Thyroid gland (tissue), 4 donors: Measurements from ENCODE around the gene POLR1B.

Source experiments
- POLR2A ChIP-seq, 2 donors: fragments of 450-650 bp; IDR thresholded peaks; one replicate each; pipeline ENCODE4 v1.6.1; 2017; ENCODE audit warnings: antibody characterized with exemption in 2 of 2, mild to moderate bottlenecking in 2 of 2, moderate library complexity in 1 of 2
- TF ChIP-seq, protein P1 (sequence below), 6 experiments: fragments of 200-600 bp in 3 of 6; fragments of 450-650 bp in 3 of 6; sonication (generic) in 3 of 6; IDR thresholded peaks; one replicate each; pipeline ENCODE4 v1.5.1; 2016 to 2019; ENCODE audit warnings: antibody characterized with exemption in 6 of 6, mild to moderate bottlenecking in 2 of 6, inconsistent platforms in 1 of 6, moderate library complexity in 1 of 6

DNA sequence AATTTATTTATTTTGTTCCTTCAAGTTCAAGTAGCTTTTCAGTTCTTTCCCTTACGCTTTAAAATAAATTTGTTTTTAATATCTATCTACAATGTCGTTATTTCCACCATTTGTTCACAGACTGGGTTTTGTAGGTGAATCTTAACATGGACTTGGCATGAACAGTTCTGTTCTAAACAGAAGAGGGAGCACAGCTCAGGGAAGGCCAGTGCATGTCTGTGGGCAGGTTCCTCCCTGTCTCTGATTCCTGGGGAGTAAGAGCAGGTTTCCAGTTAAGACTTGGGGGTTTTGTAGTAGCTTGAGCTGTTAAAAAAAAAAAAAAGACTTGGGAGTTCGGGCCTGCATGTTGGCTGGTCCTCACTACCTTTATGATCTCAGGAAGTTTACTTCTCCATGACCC, 49.2 kb upstream of the POLR1B start:
- TF ChIP-seq, protein P1, sequence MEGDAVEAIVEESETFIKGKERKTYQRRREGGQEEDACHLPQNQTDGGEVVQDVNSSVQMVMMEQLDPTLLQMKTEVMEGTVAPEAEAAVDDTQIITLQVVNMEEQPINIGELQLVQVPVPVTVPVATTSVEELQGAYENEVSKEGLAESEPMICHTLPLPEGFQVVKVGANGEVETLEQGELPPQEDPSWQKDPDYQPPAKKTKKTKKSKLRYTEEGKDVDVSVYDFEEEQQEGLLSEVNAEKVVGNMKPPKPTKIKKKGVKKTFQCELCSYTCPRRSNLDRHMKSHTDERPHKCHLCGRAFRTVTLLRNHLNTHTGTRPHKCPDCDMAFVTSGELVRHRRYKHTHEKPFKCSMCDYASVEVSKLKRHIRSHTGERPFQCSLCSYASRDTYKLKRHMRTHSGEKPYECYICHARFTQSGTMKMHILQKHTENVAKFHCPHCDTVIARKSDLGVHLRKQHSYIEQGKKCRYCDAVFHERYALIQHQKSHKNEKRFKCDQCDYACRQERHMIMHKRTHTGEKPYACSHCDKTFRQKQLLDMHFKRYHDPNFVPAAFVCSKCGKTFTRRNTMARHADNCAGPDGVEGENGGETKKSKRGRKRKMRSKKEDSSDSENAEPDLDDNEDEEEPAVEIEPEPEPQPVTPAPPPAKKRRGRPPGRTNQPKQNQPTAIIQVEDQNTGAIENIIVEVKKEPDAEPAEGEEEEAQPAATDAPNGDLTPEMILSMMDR (IDR thresholded peaks at IDR 0.05): no peak
- no peak for TF ChIP-seq POLR2A (IDR thresholded peaks at IDR 0.05)
